Large intestine (tissue), 3 donors: ENCODE measurements around the gene RERE. TPM values are rescaled to one million over a fixed set of nuclear protein-coding genes. Genes with fewer than 3 reads are reported as not detected.
"Not testable (repeated sequence)": the region's sequence is repeated elsewhere in the genome, so short reads cannot be mapped to it uniquely, and the experiment has no call there.

Experiments used
- DNase-seq, 2 donors: peaks; one replicate each; pipeline versions ENCODE4 v3.0.0 to v3.0.0-alpha.2; 2013
- H3K27ac ChIP-seq: one replicate; pipeline ENCODE4 v1.5.1; 2013; ENCODE audit warnings: low read length
- H3K27me3 ChIP-seq: 2 replicates; pipeline ENCODE4 v1.6.1; 2013; ENCODE audit warnings: low read length; ENCODE audit not compliant: control insufficient read depth, insufficient read depth
- H3K36me3 ChIP-seq: 2 replicates; pipeline ENCODE4 v1.6.1; 2013; ENCODE audit warnings: low read length; ENCODE audit not compliant: control insufficient read depth, insufficient read depth
- H3K4me1 ChIP-seq: one replicate; pipeline ENCODE4 v1.6.1; 2013; ENCODE audit warnings: low read length; ENCODE audit not compliant: control insufficient read depth, insufficient read depth
- H3K4me3 ChIP-seq: one replicate; pipeline ENCODE4 v1.5.1; 2013; ENCODE audit warnings: low read length
- H3K9me3 ChIP-seq: one replicate; pipeline ENCODE4 v1.6.1; 2013; ENCODE audit warnings: mild to moderate bottlenecking, low read depth, low read length, moderate library complexity; ENCODE audit not compliant: control insufficient read depth
- WGBS: methylation state at CpG from one replicate; pipeline ENCODE4 v1.1.5; 2013; ENCODE audit warnings: low lambda C conversion rate; ENCODE audit not compliant: insufficient coverage; 5-methylcytosine and 5-hydroxymethylcytosine counted together
- polyA plus RNA-seq: library from polyadenylated mRNA; unstranded; fragments of 120-200 nt; gene quantifications from one replicate; pipeline ENCODE4 v1.2.1, GENCODE V29; 2013

The RERE gene
- polyA plus RNA-seq, 1 donor: 62.3 TPM

DNA sequence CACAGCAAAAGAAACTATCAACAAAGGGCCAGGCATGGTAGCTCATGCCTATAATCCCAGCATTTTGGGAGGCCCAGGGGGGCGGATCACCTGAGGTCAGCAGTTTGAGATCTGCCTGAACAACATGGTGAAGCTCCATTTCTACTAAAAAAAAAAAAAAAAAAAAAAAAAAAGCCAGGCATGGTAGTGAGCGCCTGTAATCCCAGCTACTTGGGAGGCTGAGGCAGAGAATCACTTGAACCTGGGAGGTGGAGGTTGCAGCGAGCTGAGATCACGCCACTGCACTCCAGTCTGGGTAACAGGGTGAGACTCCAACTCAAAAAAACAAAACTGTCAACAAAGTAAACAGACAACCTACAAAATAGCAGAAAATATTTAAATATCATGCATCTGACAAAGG is 122.0 kb downstream of the RERE start:
- DNase-seq, H3K4me1 ChIP-seq, H3K4me3 ChIP-seq, H3K27me3 ChIP-seq, H3K36me3 ChIP-seq, H3K27ac ChIP-seq, H3K9me3 ChIP-seq: not testable (repeated sequence)
- WGBS: no CpG with 5 or more reads among the region's 4 CpGs

DNA sequence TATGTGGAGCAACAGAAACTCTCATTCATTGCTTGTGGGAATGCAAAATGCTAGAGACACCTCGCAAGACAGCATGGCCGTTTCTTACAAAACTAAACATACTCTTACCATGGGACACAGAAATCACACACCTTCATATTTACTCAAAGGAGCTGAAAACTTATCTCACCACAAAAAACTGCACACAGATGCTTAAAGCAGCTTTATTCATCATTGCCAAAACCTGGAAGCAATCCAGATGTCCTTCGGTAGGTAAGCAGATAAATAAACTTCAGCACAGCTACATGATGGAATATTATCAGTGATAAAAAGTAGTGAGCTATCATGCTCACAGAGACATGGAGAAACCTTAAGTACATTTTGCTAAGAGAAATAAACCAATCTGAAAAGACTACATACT is 124.3 kb downstream of the RERE start:
- Histone ChIP-seq H3K27ac (no peak overlapping the region), H3K4me1 (no peaks in the 10 kb centered on the region), H3K9me3 (no peaks in the 10 kb centered on the region), H3K36me3 (no peaks in the 10 kb centered on the region), H3K27me3 (no peaks in the 10 kb centered on the region), H3K4me3 (no peak overlapping the region)
- no peak for DNase-seq
- WGBS: no CpG with 5 or more reads among the region's 3 CpGs

GRCh38 chr1:8691662-8692061 is 125.8 kb downstream of the RERE start:
- DNase-seq: no peak
- H3K4me3 ChIP-seq: no peak overlapping the region
- WGBS: no CpG with 5 or more reads among the region's 1 CpG
- no peaks in the 10 kb centered on the region for H3K9me3 ChIP-seq
- no peaks in the 10 kb centered on the region for H3K27me3 ChIP-seq
- no peaks in the 10 kb centered on the region for H3K4me1 ChIP-seq
- H3K36me3 ChIP-seq: no peaks in the 10 kb centered on the region
- no peak overlapping the region for H3K27ac ChIP-seq

GRCh38 chr1:8690253-8690525 is 127.3 kb downstream of the RERE start:
- Histone ChIP-seq H3K4me1 (no peaks in the 10 kb centered on the region), H3K36me3 (no peaks in the 10 kb centered on the region), H3K9me3 (no peaks in the 10 kb centered on the region), H3K4me3 (no peak overlapping the region), H3K27ac (no peak overlapping the region), H3K27me3 (no peaks in the 10 kb centered on the region)
- WGBS: no CpG with 5 or more reads among the region's 4 CpGs
- DNase-seq: no peak

GRCh38 chr1:8689431-8690252 is 127.8 kb downstream of the RERE start:
- Histone ChIP-seq H3K27ac (no peak overlapping the region), H3K36me3 (no peaks in the 10 kb centered on the region), H3K9me3 (no peaks in the 10 kb centered on the region), H3K27me3 (no peaks in the 10 kb centered on the region), H3K4me1 (no peaks in the 10 kb centered on the region), H3K4me3 (no peak overlapping the region)
- 100% methylated on average over 1 of the region's 6 CpGs for WGBS
- DNase-seq: no peak

GRCh38 chr1:8687538-8687937 is 129.9 kb downstream of the RERE start:
- Histone ChIP-seq H3K4me1 (no peaks in the 10 kb centered on the region), H3K27me3 (no peaks in the 10 kb centered on the region), H3K9me3 (no peaks in the 10 kb centered on the region), H3K36me3 (no peaks in the 10 kb centered on the region), H3K4me3 (no peak overlapping the region), H3K27ac (no peak overlapping the region)
- no peak for DNase-seq
- 61% methylated on average over 2 of the region's 2 CpGs for WGBS

DNA sequence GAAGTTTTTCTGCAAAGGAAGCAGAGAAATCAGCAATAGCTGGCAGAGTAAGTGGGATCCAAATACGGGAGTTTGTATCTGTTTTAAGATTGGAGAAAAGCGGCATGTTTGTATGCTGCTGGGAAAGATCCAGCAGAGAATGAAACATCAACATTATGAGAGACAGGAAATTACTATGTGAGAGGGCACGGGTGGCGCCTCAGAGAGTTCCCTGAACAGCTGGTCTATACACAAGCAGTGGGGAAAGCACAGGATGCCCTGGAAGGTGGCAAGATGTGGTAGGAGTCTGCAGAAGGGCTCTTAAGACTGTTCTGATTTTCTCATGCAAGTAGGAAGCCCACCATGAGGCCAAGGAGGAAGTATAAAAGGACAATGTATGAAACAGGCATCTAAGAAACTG is 130.4 kb downstream of the RERE start:
- Histone ChIP-seq H3K36me3 (no peaks in the 10 kb centered on the region), H3K27me3 (no peaks in the 10 kb centered on the region), H3K9me3 (no peaks in the 10 kb centered on the region), H3K4me1 (no peaks in the 10 kb centered on the region), H3K27ac (peak overlapping the region; percentile 5), H3K4me3 (no peak overlapping the region)
- WGBS: 60% methylated on average over 1 of the region's 4 CpGs
- no peak for DNase-seq

DNA sequence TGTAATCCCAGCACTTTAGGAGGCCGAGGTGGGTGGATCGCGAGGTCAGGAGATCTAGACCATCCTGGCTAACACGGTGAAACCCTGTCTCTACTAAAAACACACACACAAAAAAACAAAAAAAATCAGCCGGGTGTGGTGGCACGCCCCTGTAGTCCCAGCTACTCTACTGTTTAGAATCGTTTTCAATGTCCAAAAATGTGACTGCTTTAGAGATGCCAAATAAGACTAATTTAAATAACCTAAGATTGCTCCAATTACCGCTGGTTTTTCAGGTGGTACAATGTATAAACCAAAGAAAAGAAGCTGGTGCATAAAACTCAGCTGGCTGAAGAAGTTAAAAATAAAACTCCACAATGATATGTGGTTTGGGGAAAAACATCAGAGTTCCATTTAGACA is 132.0 kb downstream of the RERE start:
- no peaks in the 10 kb centered on the region for H3K27me3 ChIP-seq
- H3K4me3 ChIP-seq: no peak overlapping the region
- no peaks in the 10 kb centered on the region for H3K36me3 ChIP-seq
- H3K27ac ChIP-seq: no peak overlapping the region
- no peak for DNase-seq
- no peaks in the 10 kb centered on the region for H3K4me1 ChIP-seq
- H3K9me3 ChIP-seq: no peaks in the 10 kb centered on the region
- no CpG with 5 or more reads among the region's 8 CpGs for WGBS

DNA sequence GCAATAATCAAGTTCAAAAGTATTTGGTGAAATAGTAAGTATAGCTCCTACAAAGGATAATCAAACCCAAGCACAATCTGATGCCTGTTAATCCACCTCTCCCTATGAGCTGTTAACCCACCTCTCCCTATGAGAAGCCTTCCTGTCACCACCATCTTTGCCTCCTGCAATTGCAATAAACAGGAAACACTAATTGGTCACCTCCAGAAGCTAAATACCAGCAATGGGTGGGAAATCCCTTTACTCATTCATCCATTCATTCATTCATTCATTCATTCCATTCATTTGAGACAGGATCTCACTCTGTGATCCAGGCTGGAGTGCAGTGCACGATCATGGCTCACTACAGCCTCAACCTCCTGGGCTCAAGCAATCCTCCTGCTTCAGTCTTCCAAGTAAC is 132.8 kb downstream of the RERE start:
- no CpG with 5 or more reads among the region's 1 CpG for WGBS
- Histone ChIP-seq H3K4me3 (no peak overlapping the region), H3K4me1 (peaks cover 4% of the 10 kb centered on the region), H3K27ac (no peak overlapping the region), H3K27me3 (no peaks in the 10 kb centered on the region), H3K36me3 (no peaks in the 10 kb centered on the region), H3K9me3 (no peaks in the 10 kb centered on the region)
- no peak for DNase-seq

DNA sequence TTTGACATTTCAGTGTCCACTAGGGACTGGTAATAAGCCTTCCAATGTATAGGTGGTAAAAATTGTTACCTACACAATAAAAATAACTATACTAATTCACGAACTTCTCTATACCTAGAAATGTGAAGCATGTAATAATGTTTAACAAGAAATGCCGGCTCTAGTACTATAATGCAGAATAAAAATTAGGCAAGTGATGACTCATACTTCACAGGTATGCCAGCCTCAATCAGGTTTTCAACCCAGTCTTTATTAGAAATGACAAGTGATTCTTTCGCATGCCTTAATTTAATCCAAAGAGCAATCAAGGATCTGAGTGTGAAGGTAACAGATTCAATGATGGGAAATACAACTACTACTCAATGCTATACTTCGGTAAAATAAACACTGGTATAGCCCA is 134.9 kb downstream of the RERE start:
- no peaks in the 10 kb centered on the region for H3K27me3 ChIP-seq
- H3K4me1 ChIP-seq: peaks cover 13% of the 10 kb centered on the region
- H3K9me3 ChIP-seq: no peaks in the 10 kb centered on the region
- no peak overlapping the region for H3K4me3 ChIP-seq
- H3K27ac ChIP-seq: no peak overlapping the region
- DNase-seq: no peak
- 94% methylated on average over 3 of the region's 4 CpGs for WGBS
- no peaks in the 10 kb centered on the region for H3K36me3 ChIP-seq

GRCh38 chr1:8681911-8682310 is 135.5 kb downstream of the RERE start:
- WGBS: no CpG with 5 or more reads among the region's 1 CpG
- no peak overlapping the region for H3K27ac ChIP-seq

More at GRCh38 chr1:8681911-8682310, 135.5 kb downstream of the RERE start:
- Histone ChIP-seq H3K4me3 (no peak overlapping the region), H3K9me3 (no peaks in the 10 kb centered on the region), H3K36me3 (no peaks in the 10 kb centered on the region), H3K4me1 (peaks cover 13% of the 10 kb centered on the region), H3K27me3 (no peaks in the 10 kb centered on the region)
- no peak for DNase-seq
